HG03442 (cell line): Measurements from ENCODE around the gene TBC1D2B.

ENCODE experiments used
- ATAC-seq: cut with Tn5 transposase; IDR thresholded peaks from one replicate; pipeline ENCODE4 v1.9.1; 2021; ENCODE audit warnings: mild to moderate bottlenecking, moderate library complexity; ENCODE audit not compliant: unreplicated experiment

Gene TBC1D2B

GRCh38 chr15:78035861-78036476 is 41.5 kb downstream of the TBC1D2B start:
- ATAC-seq: no peak

GRCh38 chr15:78035321-78035751 is 42.2 kb downstream of the TBC1D2B start:
- no peak for ATAC-seq

- no peak for ATAC-seq
These were observed 42.9 kb downstream of the TBC1D2B start for GRCh38 chr15:78034495-78035191.

- no peak for ATAC-seq
These were observed 43.6 kb downstream of the TBC1D2B start for GRCh38 chr15:78033864-78034263.

- ATAC-seq: no peak
These were observed 44.8 kb downstream of the TBC1D2B start for GRCh38 chr15:78032671-78033070.

- no peak for ATAC-seq
These were observed 52.6 kb downstream of the TBC1D2B start for GRCh38 chr15:78024883-78025282.

GRCh38 chr15:78024519-78024870 is 53.0 kb downstream of the TBC1D2B start:
- ATAC-seq: no peak

- ATAC-seq: no peak
These were observed 53.5 kb downstream of the TBC1D2B start for GRCh38 chr15:78023865-78024518.

GRCh38 chr15:78023081-78023665 is 54.3 kb downstream of the TBC1D2B start:
- no peak for ATAC-seq

- ATAC-seq: no peak
These were observed 55.8 kb downstream of the TBC1D2B start for GRCh38 chr15:78021761-78022160.

GRCh38 chr15:78020007-78020406 is 57.5 kb downstream of the TBC1D2B start:
- no peak for ATAC-seq

- ATAC-seq: no peak
These were observed 58.4 kb downstream of the TBC1D2B start for GRCh38 chr15:78018946-78019644.

GRCh38 chr15:78018445-78018844 is 59.1 kb downstream of the TBC1D2B start:
- no peak for ATAC-seq

- no peak for ATAC-seq
These were observed 60.7 kb downstream of the TBC1D2B start for GRCh38 chr15:78016860-78017259.

- ATAC-seq: no peak
These were observed 64.9 kb downstream of the TBC1D2B start for GRCh38 chr15:78012643-78013077.

GRCh38 chr15:78010067-78010466 is 67.4 kb downstream of the TBC1D2B start:
- no peak for ATAC-seq

- no peak for ATAC-seq
These were observed 69.3 kb downstream of the TBC1D2B start for GRCh38 chr15:78007964-78008886.

GRCh38 chr15:78007211-78007931 is 70.1 kb downstream of the TBC1D2B start:
- ATAC-seq: no peak

GRCh38 chr15:78006567-78007205 is 70.8 kb downstream of the TBC1D2B start:
- ATAC-seq: no peak
